BJ (cell line): Measurements from ENCODE around the gene SNRPB2. TPM values are rescaled to one million over a fixed set of nuclear protein-coding genes. Genes with fewer than 3 reads are reported as not detected.
A peak's percentile ranks its signal among the peaks of the same experiment; 100 is the strongest.

ENCODE experiments used
- CTCF ChIA-PET: fragments of 350-600 bp; formaldehyde crosslinking; extraction: SDS; loops from one replicate; lab custom pipeline; 2021; ENCODE audit warnings: antibody characterized with exemption, inconsistent platforms; lab: Yijun Ruan, JAX
- POLR2A ChIA-PET: fragments of 300-600 bp; sonication (Branson Sonifier 250); formaldehyde crosslinking; extraction: SDS; loops from one replicate; lab custom pipeline; 2021; ENCODE audit warnings: antibody characterized with exemption; lab: Charles Lee
- DNase-seq: peaks from one replicate; pipeline ENCODE4 v3.0.0-alpha.2; 2011; ENCODE audit warnings: low read depth
- H3K27me3 ChIP-seq: 2 replicates; pipeline ENCODE4 v1.6.0; 2011; ENCODE audit warnings: low read length; ENCODE audit not compliant: control insufficient read depth, insufficient read depth
- H3K36me3 ChIP-seq: 2 replicates; pipeline ENCODE4 v1.5.1; 2011; ENCODE audit warnings: low read length; ENCODE audit not compliant: control insufficient read depth, insufficient read depth
- H3K4me3 ChIP-seq: 2 replicates; pipeline ENCODE4 v1.5.1; 2011; ENCODE audit warnings: low read depth, mild to moderate bottlenecking, control low read depth, low read length
- polyA plus RNA-seq: library from polyadenylated mRNA; depleted of rRNA; stranded (reverse); fragments of >200 nt; gene quantifications from 2 replicates; pipeline ENCODE4 v1.2.3, GENCODE V29; 2011
- TF ChIP-seq, protein P1 (sequence below): IDR thresholded peaks from 2 replicates; pipeline ENCODE4 v1.5.1; 2011; ENCODE audit warnings: low read depth, mild to moderate bottlenecking, control low read depth, inconsistent platforms, low read length, moderate library complexity; ENCODE audit not compliant: insufficient read depth

Gene SNRPB2
- polyA plus RNA-seq, 1 experiment, result 28.1 TPM

DNA sequence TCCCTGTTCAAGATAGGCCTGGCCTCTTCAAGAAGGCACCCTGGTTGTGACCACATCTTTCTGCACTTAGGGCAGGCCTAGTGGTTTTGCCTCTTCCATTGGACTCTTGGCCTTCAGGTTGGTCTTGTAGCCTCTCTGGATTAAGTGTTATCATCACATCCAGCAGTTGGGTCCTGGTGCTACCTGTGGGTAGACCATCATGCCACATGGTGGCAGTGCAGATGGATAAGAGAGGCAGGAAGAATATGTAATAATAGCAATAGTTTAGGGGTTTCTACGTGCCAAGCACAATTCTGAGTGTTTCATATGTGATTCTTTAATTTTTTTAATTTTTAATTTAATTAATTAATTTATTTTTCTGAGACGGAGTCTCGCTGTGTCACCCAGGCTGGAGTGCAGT is 28.5 kb upstream of the SNRPB2 start:
- Histone ChIP-seq H3K36me3 (no peaks in the 10 kb centered on the region), H3K4me3 (no peak overlapping the region), H3K27me3 (no peaks in the 10 kb centered on the region)
- ChIA-PET CTCF (interaction anchor here (0.7 to 0.8 kb wide), 2 partner anchors 37 to 60 kb away, joined by 3 read pairs; no protein-coding TSS in a partner anchor), POLR2A (no interaction called here)
- TF ChIP-seq, protein P1, sequence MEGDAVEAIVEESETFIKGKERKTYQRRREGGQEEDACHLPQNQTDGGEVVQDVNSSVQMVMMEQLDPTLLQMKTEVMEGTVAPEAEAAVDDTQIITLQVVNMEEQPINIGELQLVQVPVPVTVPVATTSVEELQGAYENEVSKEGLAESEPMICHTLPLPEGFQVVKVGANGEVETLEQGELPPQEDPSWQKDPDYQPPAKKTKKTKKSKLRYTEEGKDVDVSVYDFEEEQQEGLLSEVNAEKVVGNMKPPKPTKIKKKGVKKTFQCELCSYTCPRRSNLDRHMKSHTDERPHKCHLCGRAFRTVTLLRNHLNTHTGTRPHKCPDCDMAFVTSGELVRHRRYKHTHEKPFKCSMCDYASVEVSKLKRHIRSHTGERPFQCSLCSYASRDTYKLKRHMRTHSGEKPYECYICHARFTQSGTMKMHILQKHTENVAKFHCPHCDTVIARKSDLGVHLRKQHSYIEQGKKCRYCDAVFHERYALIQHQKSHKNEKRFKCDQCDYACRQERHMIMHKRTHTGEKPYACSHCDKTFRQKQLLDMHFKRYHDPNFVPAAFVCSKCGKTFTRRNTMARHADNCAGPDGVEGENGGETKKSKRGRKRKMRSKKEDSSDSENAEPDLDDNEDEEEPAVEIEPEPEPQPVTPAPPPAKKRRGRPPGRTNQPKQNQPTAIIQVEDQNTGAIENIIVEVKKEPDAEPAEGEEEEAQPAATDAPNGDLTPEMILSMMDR, result peak; percentile 22; the same call in 1 of the 2 replicates
- no peak for DNase-seq

DNA sequence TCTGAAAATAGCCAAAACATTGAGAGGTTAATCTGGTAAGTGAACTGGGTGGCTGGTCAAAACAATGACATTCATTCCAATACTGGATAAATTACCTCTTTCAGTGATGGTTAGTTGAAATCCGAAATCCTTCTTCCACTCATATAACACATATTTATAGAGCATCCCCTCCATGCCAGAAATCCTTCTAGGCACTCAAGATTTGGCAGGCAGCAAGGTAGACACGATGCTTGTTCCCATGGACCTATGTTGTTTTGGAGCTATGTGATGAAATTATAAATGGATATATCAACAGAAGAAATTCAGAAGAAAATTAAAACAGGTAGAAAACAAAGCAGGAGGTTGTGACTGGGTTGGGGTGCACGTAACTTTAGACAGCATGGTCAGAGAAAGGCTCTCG is 26.3 kb upstream of the SNRPB2 start:
- Histone ChIP-seq H3K4me3 (no peak overlapping the region), H3K27me3 (no peaks in the 10 kb centered on the region), H3K36me3 (no peaks in the 10 kb centered on the region)
- ChIA-PET POLR2A (no interaction called here), CTCF (interaction anchor here (1.5 kb wide), 1 partner anchor 12 kb away, joined by 3 read pairs; no protein-coding TSS in a partner anchor)
- TF ChIP-seq, protein P1, result no peak
- no peak for DNase-seq

DNA sequence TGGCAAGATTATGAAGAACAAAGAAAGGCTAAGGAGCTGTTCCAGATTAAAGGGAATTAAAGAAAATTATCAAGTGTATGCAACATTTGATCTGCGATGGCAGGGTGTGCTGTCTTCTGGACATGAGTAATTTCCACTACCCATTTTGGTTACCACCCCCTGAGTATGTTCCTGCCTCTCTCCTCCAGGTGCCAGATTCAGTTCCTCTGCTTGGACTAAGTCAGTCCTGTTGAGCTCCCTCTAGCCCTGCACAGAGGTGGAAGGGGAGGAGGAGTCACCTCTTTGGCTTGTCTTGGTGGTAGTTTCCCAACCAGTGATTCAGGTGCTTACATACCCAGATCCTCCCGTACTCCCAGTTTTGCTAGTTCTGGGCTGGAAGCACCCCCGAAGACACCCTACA is 22.2 kb upstream of the SNRPB2 start:
- no peak for DNase-seq
- Histone ChIP-seq H3K36me3 (no peaks in the 10 kb centered on the region), H3K27me3 (no peaks in the 10 kb centered on the region), H3K4me3 (no peak overlapping the region)
- ChIA-PET POLR2A (no interaction called here), CTCF (no interaction called here)
- TF ChIP-seq, protein P1, result no peak

DNA sequence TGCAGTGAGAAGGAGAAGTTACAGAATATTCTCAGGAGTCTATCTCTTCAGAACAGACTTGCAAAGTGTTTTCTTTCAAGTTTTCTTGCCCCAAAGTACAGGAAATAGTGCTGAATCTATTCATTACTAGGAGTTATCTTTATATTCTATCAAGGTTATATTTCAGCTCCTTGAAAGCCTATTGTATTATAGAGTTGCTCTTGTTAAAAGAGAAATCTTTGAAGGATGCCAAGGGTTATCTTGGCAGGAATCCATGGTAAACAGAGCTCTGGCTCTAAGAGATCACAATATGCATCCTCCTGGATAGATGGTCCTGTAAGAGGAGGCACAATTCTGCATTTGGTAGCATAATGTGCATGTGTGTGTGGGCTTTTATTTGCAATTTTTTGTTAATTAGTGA is 21.2 kb upstream of the SNRPB2 start:
- Histone ChIP-seq H3K27me3 (no peaks in the 10 kb centered on the region), H3K36me3 (no peaks in the 10 kb centered on the region), H3K4me3 (no peak overlapping the region)
- POLR2A ChIA-PET, result no interaction called here
- DNase-seq, result no peak
- TF ChIP-seq, protein P1, result no peak
- CTCF ChIA-PET, result no interaction called here

DNA sequence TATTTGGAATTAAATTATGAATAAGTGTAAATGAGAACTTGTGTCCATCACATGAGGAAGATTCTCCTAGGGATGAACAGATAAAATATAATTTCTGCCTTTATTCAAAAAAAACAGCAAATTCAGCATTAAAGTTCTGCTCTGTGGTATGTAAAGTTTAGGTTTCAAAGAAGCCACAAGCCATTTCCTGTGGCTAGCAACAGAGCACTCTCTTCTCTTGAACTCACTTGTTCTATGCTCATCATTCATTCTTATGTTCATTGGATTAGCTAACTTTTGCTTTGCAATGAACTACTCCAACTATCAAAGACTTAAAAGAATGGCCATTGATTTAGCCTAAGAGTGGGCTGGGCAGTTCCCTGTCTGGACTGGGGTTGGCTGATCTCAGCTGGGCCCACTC is 20.8 kb upstream of the SNRPB2 start:
- TF ChIP-seq, protein P1, result no peak
- no peaks in the 10 kb centered on the region for H3K27me3 ChIP-seq
- H3K4me3 ChIP-seq, result no peak overlapping the region
- CTCF ChIA-PET, result no interaction called here
- no peaks in the 10 kb centered on the region for H3K36me3 ChIP-seq
- POLR2A ChIA-PET, result no interaction called here
- DNase-seq, result no peak
